Measurements from ENCODE around the gene SMIM41.

GRCh38 chr12:52038447-52038846 is 41.1 kb upstream of the SMIM41 start:
- TF ChIP-seq, protein P1, sequence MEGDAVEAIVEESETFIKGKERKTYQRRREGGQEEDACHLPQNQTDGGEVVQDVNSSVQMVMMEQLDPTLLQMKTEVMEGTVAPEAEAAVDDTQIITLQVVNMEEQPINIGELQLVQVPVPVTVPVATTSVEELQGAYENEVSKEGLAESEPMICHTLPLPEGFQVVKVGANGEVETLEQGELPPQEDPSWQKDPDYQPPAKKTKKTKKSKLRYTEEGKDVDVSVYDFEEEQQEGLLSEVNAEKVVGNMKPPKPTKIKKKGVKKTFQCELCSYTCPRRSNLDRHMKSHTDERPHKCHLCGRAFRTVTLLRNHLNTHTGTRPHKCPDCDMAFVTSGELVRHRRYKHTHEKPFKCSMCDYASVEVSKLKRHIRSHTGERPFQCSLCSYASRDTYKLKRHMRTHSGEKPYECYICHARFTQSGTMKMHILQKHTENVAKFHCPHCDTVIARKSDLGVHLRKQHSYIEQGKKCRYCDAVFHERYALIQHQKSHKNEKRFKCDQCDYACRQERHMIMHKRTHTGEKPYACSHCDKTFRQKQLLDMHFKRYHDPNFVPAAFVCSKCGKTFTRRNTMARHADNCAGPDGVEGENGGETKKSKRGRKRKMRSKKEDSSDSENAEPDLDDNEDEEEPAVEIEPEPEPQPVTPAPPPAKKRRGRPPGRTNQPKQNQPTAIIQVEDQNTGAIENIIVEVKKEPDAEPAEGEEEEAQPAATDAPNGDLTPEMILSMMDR (IDR thresholded peaks at IDR 0.05): peak in 1 of 6 experiments; percentile 14
- TF ChIP-seq POLR2A (IDR thresholded peaks at IDR 0.05): peak in 1 of 2 donors; percentile 43
